ENCODE results near the gene TBX4.

TBX4 gene

DNA sequence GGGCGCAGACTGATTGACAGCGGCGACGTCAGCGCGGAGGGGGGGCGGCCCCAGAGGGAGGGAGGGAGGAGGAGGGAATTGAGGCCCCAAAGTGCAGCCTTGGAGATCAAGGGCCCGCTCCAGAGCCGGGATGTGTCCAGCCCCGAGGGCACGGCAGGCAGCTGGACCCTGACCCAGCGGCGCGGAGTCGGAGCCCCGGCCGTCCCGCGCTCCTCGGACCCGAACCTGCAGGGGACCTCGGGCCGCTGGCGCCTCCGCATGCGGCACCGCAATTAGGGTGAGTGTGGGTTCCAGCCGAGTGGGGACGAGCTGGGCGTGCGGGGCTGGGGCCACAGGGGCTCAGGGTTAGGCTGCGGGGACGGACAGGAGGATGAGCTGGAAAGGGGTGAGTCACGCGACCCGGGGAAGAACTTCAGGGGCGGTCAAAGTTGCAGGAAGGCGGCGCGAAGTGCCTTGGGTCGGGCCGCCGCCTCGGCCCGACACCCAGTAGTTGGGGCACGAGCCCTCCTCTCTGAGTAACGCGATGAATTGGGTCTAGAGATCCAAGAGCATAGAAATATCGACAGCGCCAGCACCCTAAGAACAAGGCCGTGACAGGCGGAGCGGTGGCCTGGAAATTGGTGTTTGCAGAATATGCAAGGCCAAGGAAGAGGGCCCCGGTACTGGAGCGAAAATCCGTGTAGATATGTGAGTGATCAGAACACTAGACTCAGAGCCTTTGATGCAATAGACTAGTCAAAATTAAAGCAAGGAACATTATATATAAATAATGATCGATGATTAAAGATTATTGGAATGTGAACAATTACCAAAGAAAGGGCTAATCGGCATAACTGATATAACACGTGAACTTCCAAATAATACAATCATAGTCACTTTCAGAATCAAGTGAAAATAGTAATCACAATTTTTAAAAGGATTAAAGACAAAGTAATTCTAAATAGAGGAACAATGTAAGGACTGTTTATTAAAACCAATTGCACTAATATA is at the start of gene TBX4:
TBX4 (plus strand) TSS at position 122 of the 990 bp plus-strand sequence. CDS start 4,069 bp downstream, outside the sequence.
- DNase-seq (ENCODE audit: low spot score) = no peak

DNA sequence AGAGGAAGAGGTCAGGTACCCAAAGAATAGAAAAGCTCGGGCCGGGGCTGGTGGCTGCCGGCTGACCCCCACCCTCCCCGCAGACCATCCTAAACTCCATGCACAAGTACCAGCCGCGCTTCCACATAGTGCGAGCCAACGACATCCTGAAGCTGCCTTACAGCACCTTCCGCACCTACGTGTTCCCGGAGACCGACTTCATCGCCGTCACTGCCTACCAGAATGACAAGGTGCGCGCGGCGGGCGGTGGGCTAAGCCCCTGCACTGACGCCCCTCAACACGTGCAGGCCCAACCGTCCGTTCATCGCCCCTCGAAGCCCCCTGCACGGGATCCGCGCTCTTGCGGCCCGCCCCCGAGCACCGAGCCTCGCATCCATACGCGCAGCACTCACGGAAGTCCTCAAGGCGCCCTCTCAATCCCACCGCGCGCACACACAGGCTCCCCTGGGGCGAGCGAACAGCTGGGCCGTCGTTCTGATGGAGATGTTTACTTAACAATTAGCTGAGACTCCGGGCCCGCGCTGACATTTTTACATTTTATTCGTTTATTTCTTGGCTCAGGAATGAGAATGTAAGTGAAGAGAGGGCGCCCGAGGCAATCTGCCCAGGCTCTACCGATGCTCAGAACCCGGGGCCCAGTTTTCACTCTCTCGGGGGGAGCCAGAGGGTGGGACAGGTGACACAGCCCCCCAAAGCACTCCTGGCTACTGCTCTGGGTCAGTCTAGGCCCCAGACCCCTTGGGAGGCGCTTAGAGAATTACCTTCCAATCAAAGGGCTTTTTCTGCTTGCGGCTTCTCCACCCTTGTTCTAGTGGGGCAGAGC is 49.0 kb upstream of the TBX4 start:
- no peak for DNase-seq (ENCODE audit: low spot score)

DNA sequence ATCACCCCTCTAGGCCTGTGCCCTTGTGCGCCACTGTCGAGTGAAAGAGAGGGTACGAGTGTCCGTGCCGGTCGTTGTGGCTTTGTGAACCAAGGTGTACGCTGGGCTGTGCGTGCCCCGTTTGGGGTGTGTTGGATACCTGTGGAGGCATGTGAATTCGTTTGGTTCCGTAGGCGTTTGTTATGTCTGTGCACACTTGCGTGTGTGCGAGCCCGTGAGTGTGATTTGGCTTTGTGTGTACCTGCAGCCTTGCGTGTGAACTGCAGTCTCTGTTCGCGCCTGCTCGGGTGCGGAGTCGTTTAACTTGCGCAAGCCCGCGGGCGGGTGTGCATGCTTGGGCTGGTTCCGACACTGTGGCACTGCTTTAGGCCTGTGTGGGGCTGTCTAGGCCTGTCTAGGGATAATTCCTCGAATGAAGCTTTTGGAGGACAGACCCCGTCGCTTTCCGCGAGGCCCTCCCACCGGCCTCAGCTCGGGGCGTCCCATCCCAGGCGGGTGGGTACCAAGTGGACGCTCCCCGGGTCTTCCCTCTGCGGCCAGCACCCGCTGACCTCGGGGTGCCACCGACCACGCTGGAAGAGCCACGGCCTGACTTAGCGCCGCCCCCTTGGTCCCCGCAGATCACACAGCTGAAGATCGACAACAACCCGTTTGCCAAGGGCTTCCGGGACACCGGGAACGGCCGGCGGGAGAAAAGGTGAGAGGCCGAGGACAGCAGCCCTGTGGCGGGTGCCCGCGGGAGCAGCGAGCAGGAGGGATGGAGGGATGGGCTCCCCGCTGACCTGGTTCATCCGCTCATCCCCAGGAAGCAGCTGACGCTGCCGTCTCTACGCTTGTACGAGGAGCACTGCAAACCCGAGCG is 48.2 kb upstream of the TBX4 start:
- no peak for DNase-seq (ENCODE audit: low spot score)

DNA sequence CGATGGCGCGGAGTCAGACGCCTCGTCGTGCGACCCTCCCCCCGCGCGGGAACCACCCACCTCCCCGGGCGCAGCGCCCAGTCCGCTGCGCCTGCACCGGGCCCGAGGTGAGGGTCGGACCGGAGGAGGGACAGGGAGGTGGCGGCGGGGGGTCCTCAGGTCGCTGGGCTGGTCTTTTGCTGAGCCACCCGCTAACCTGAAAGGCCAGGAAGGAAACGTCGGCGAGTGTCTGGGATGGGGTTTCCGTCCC is 47.6 kb upstream of the TBX4 start:
- no peak for DNase-seq (ENCODE audit: low spot score)

DNA sequence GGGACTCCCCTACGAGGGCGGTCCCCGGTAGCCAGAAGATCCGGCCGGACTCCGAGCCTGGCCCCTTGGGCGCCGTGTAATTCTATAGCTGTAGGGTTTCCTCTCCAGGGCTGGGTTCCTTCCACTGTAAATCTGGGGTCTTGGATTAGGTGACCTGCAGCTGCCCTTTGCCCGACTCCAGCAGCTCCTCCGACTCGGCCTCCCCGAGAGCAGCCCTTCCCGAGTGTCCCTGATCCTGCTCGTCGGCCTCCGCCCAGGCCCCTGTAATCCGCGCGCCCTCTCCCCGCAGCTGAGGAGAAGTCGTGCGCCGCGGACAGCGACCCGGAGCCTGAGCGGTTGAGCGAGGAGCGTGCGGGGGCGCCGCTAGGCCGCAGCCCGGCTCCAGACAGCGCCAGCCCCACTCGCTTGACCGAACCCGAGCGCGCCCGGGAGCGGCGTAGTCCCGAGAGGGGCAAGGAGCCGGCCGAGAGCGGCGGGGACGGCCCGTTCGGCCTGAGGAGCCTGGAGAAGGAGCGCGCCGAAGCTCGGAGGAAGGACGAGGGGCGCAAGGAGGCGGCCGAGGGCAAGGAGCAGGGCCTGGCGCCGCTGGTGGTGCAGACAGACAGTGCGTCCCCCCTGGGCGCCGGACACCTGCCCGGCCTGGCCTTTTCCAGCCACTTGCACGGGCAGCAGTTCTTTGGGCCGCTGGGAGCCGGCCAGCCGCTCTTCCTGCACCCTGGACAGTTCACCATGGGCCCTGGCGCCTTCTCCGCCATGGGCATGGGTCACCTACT is 47.1 kb upstream of the TBX4 start:
- DNase-seq (ENCODE audit: low spot score) = no peak

DNA sequence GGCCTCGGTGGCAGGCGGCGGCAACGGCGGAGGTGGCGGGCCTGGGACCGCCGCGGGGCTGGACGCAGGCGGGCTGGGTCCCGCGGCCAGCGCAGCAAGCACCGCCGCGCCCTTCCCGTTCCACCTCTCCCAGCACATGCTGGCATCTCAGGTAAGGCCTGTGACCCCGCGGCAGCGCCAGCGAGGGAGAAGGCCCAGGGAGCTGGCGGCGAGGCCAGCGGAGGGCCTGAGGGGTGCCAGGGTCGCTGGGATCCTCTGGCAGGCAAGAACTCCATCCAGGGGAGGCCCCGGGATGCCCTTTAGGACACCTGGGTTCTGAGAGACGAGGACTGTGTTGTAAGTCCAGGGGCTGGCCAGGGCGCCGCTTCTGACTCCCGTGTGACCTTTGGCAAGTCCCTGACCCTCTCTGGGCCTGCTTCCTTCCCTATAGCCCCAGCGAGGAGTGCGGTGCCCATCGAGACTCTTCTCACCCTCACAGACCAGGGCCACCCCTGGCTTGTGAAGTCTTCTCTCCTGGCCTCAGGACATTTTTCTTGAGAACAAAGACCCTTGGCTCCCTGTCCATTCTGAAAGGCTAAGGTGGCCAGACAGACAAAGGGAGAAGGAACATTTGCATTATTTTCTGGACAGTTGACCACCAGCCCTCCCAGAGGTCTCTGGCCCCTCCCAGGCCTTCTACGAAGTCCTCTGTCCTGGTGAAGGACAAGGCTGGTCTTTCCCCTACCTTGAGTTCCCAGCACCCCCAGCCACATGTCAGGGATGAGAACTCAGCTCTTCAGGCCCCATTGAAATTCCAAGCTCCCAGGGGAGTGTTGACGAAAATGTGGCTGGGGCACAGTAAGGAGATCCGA is 46.3 kb upstream of the TBX4 start:
- no peak for DNase-seq (ENCODE audit: low spot score)

DNA sequence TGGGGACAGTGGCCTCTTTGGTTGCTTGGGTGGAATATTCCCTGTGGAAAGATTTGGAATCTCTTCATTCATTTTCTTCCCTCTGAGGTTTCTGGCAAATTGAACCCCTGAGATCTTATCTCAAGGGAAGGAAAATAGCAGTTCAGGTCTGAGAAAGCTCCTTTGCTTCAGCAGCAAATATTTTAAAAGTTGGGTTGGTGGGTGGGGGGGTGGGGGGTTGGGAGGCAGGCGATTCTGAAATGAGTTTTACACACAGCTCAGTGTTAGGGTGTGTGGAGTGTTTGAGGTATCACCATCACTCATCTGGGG is 45.7 kb upstream of the TBX4 start:
- DNase-seq (ENCODE audit: low spot score) = no peak

DNA sequence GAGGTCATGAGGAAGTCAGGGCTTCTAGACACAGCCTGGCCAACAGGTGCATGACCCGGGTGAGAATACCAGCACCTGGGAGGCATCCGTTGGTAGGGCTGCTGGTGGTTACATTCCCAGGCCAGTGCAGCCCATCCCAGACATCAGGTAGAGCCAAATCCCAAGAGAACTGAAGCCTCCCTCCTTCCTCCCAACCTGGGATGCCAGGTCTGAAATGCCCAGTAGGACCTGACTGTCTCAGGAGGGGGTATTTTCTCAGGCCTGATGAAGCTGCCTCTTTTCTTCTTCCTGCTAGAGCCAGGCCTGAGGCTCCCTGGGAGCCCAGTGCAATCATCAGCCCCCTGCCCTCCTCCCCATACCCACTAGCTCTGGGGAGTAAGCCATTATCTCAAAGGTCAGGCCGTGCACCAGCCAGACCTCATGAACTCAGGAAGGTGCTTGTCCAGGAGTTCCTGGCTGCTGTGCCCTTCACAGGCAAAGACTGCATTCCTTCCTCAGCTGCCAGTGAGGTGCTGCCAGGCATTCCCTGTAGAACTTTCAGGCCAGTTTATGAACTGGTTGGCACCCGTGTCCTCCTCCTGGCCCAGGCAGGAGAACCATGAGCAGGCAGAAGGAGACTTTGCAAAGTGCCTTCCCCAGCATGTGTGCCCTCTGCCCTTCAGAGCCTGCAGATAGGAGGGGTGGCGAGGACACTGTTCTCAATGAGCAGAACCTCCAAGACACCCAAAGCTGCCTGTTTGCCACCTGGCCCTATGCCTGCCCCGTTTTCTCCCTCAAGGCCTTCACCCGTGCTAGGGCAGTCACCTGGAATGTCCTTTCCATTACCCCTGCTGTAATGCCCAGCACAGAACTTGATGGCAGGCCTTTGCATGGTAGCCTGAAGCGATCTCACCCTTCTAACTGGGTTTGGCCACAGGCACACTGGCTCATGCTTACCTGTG is 45.0 kb upstream of the TBX4 start:
- no peak for DNase-seq (ENCODE audit: low spot score)

DNA sequence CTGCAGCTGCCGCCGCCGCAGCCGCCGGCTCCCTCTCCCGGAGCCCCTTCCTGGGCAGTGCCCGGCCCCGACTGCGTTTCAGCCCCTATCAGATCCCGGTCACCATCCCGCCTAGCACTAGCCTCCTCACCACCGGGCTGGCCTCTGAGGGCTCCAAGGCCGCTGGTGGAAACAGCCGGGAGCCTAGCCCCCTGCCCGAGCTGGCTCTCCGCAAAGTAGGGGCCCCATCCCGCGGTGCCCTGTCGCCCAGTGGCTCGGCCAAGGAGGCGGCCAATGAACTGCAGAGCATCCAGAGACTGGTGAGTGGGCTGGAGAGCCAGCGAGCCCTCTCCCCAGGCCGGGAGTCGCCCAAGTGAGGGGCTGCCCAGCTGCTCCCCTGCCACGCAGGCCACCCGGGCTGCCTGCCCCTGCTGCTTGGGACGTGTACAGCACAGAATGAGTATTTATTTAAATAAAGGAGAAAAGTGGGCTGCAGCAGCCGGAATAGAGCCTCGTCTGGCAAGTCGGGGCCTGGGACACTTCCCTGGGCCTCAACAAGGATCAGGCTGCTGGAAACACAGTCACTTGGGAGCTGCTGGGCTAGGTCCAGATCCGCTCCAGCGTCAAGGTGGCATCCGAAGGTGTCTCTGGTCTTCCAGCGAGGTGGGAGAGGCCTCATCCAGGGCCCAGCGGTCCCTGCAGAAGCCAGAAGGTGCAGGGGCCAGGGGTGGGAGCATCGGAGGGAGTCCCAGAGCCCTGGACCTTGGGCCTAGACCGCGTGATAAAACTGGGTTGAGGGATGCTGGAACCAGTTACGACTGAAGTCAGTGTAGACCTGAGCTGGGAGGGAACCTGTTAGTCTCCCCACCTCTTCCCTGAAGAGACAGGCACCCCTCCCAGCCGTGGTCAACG is 43.8 kb upstream of the TBX4 start:
- DNase-seq (ENCODE audit: low spot score) = no peak

DNA sequence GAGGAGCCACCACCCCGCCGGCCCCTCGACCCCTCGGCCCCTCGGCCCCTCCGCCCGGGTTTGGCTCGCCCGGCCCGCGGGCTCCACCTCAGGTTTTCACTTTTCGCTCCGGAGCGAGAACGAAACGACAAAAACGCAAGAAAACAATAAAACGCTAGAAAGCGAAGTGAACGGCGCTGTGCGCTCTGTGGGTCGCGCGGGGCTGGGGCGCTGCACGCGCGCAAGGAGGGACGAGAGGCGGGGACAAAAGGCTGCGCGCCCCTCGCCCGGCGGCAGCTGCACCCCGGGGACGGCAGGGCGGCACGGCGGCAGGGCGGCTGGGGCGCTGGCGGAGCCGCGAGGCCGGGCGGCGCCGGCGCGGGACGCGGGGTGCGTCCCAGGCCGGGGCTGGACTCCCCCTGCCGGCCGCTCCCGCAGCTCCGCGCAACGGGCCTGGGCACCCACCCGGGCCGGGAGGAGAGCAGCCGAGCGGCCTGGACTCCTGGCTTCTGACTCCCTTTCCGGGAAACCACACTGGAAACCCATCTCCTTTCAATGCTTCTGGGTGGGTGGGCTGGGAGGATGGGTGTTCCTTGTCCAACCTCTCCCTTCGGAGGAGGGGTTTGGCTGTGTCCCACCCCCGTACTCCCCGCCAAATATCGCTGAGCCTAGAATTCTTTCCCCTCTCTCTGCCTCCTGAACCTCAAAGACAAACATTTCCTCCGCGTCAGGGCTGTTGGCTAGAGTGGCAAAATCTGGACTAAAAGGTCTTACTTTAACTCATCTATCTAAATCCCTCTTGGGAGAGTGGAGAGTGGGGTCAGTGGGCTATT is 42.7 kb upstream of the TBX4 start:
- DNase-seq (ENCODE audit: low spot score) = no peak

DNA sequence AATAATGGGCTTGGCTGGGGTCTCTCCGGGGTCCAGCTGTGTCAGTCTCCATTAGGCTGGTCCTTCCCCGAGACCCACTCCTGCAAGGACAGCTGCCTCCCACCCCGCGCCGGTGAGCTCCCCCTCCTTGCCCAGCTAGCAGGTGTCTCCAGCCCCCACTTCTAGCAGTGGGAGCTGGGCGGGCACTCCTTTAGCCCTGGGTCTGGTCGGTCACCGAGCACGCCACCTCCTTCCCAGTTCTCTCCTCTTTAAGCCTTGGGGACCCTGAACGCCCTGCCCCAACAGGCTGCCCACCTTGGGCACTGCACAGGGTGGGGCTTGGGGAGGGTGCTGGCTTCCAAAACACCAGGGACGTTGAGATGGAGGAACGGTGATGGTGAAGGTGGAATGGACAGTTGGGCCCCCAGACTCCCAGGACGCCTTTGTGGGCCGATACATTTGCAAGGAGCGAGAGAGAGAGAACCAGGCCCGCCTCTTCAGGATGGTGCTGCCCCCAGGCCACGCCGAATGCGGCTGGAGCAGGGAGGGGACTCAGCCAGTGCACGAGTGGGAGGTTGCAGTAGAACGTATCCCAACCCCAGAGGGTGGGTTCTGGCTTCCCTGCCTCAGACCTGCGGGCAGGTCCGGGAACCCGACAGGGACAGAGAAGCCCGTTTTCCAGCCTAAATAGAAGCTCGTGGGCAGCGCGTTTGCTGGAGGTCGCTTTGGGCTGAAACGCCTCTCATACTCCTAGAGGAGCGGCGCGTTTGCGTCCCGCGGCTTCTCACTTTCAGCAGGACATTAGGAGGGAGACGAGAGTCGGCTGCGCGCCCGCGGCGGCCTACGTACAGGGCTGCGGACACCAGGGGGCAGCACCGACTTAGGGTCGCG is 41.8 kb upstream of the TBX4 start:
- peak; percentile 63 for DNase-seq (ENCODE audit: low spot score)

DNA sequence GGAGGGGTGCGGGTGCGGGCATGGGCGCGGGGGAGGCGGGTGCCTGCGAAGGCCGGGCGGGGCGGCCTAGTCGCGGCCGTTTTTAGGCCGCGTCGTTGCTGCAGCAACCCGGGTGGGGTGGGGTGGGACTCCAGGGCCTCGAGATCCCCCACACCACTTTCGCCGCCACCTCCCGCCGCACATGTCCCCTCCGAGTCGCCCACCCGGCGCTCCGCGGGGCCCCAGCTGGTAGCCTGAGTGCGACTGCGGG is 41.3 kb upstream of the TBX4 start:
- no peak for DNase-seq (ENCODE audit: low spot score)

DNA sequence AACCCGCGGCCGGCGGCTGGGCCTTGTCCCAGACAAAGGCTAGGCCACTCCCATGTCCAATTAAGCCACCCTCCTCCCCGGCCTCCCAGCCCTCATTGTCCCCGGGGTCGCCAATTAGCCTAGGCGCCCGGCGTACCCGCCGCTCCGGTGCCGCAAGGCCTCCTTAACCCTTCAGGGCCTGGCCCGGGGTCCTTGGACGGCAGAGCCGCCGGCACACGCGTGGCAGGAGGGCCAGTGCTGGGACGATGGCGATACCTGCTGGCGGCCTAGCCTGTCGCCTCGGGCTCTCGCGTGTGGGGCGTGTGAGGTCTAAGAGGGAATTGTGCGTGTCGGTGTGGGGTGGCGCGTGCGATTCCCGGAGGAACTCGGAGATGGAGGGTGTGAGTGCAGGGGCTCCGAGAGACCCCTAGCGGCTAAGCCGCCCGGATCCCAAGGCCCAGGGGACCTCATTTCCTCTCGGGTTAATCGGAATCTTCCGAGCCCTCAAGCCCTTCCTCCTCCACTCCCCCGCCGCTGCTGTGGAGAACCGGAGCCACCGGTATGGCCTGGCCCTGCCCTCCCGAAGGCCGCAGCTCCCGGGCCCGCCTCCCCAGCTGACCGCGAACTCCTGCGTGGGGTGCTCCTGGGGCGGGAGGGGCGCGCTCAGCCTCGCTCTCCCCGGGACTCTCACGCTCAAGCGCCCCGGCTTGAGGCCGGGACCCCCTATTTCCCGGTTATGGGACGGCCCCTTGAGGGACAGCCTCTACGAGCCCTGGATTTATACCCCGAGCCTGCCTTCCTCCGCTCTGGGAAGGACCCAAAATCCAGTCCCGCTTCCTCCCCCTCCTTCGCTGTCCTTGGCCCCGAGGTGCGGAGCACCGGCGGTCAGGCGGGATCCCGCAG is 40.7 kb upstream of the TBX4 start:
- DNase-seq (ENCODE audit: low spot score) = no peak

DNA sequence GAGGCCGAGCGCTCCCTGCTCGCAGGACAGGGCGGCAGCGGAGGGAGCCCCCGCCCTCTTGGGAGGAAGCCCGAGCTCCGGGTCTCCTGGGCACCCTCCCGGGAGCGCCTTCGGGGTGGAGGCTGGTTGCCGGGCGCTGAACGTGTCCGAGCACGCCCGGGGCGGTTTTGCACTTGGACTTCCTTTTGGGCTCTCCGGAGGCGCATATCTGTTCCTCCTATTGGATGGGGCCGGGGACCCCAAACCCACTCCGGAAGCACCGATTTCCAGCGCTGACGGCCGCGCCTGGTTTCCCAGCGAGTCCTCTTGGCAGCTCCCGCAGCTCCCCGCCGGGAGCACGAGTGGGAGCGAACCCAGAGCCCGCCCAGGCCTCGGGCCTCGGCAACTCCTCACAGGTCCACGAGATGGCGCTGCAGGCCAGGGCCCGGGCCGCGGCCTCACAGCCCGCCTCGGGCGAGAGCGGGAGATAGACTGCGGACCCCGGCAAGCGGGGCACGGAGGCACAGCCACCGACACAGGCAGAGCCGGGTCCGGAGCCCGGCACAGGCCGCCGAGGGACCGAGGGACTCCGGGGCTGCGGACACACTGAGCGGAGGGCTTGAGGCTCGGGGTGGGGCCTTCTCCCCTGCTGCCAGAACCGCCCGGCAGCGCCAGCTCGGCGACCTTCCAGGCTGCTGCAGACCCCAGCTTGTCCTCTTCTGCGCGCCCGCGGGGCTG is 39.9 kb upstream of the TBX4 start:
- DNase-seq (ENCODE audit: low spot score) = peak; percentile 66

Measured in kidney capillary endothelial cell (primary cell).